WTC11 (cell line): Measurements from ENCODE around the gene PMS2. TPM values are rescaled to one million over a fixed set of nuclear protein-coding genes. Genes with fewer than 3 reads are reported as not detected.

Experiments
- ATAC-seq: fragments of 200-7000 bp; cut with Tn5 transposase; 2 replicates; pipeline ENCODE4 v1.10.0; 2021; ENCODE audit warnings: mild to moderate bottlenecking, moderate library complexity
- CTCF ChIA-PET: fragments of 300-600 bp; sonication (Branson Sonifier 250); formaldehyde crosslinking; loops from one replicate; lab custom pipeline; 2021; ENCODE audit warnings: antibody characterized with exemption; lab: Charles Lee
- POLR2A ChIA-PET: fragments of 350-600 bp; sonication (Branson Sonifier 250); formaldehyde crosslinking; loops from one replicate; lab custom pipeline; 2021; ENCODE audit warnings: antibody characterized with exemption; lab: Charles Lee
- DNase-seq: peaks from one replicate; pipeline ENCODE4 v3.0.0; 2021; ENCODE audit warnings: low spot score
- H3K27ac Mint-ChIP-seq: 2 replicates; pipeline ENCODE4 v1.8.0; 2021; ENCODE audit warnings: mixed read lengths
- H3K27me3 Mint-ChIP-seq: 2 replicates; pipeline ENCODE4 v1.8.0; 2021; ENCODE audit warnings: low read depth, mild to moderate bottlenecking, moderate library complexity, mixed read lengths
- H3K36me3 Mint-ChIP-seq: 2 replicates; pipeline ENCODE4 v1.8.0; 2021; ENCODE audit warnings: mixed read lengths
- H3K4me1 Mint-ChIP-seq: 2 replicates; pipeline ENCODE4 v1.8.0; 2022; ENCODE audit warnings: mixed read lengths
- H3K4me3 Mint-ChIP-seq: 2 replicates; pipeline ENCODE4 v1.8.0; 2021; ENCODE audit warnings: mild to moderate bottlenecking, moderate library complexity, mixed read lengths
- H3K9me3 Mint-ChIP-seq: 2 replicates; pipeline ENCODE4 v1.8.0; 2021; ENCODE audit warnings: mixed read lengths
- CREB1 ChIP-seq: sonication (generic); formaldehyde crosslinking; IDR thresholded peaks from 2 replicates; pipeline ENCODE4 v1.8.0; 2023; ENCODE audit warnings: mild to moderate bottlenecking, missing genetic modification reagents
- EMX1 ChIP-seq: fragments of 250-450 bp; sonication (Bioruptor Pico); IDR thresholded peaks from 2 replicates; pipeline ENCODE4 v1.8.0; 2021; ENCODE audit warnings: mild to moderate bottlenecking
- FOXP4 ChIP-seq: sonication (generic); formaldehyde crosslinking; IDR thresholded peaks from 2 replicates; pipeline ENCODE4 v1.8.0; 2022; ENCODE audit warnings: mild to moderate bottlenecking, missing genetic modification reagents
- GRHL2 ChIP-seq: fragments of 250-450 bp; sonication (Bioruptor Pico); IDR thresholded peaks from 2 replicates; pipeline ENCODE4 v1.8.0; 2022; ENCODE audit warnings: mild to moderate bottlenecking, moderate library complexity; ENCODE audit not compliant: insufficient replicate concordance, severe bottlenecking
- GTF2I ChIP-seq: fragments of 250-450 bp; sonication (Bioruptor Pico); conservative IDR thresholded peaks from 2 replicates; pipeline ENCODE4 v1.4.0; 2021; ENCODE audit warnings: mild to moderate bottlenecking
- JAZF1 ChIP-seq: fragments of 250-450 bp; sonication (Bioruptor Pico); IDR thresholded peaks from 2 replicates; pipeline ENCODE4 v1.9.0; 2021; ENCODE audit warnings: moderate library complexity, mild to moderate bottlenecking, inconsistent platforms
- MYBL2 ChIP-seq: sonication (generic); formaldehyde crosslinking; IDR thresholded peaks from 2 replicates; pipeline ENCODE4 v1.8.1; 2023; ENCODE audit warnings: mild to moderate bottlenecking, moderate library complexity, missing genetic modification reagents
- NFE2L1 ChIP-seq: sonication (generic); formaldehyde crosslinking; IDR thresholded peaks from 2 replicates; pipeline ENCODE4 v1.8.1; 2023; ENCODE audit warnings: missing genetic modification reagents
- NR2C2 ChIP-seq: sonication (generic); formaldehyde crosslinking; IDR thresholded peaks from 2 replicates; pipeline ENCODE4 v1.8.0; 2022; ENCODE audit warnings: mild to moderate bottlenecking, missing genetic modification reagents
- PRDM15 ChIP-seq: sonication (generic); formaldehyde crosslinking; IDR thresholded peaks from 2 replicates; pipeline ENCODE4 v1.8.0; 2022; ENCODE audit warnings: missing genetic modification reagents
- PRRX2 ChIP-seq: fragments of 250-450 bp; sonication (Bioruptor Pico); IDR thresholded peaks from 2 replicates; pipeline ENCODE4 v1.8.0; 2021; ENCODE audit warnings: mild to moderate bottlenecking
- RORB ChIP-seq: fragments of 250-450 bp; sonication (Bioruptor Pico); IDR thresholded peaks from 2 replicates; pipeline ENCODE4 v1.9.0; 2021; ENCODE audit warnings: mild to moderate bottlenecking
- TCF7 ChIP-seq: sonication (generic); formaldehyde crosslinking; IDR thresholded peaks from 2 replicates; pipeline ENCODE4 v1.8.0; 2022; ENCODE audit warnings: mild to moderate bottlenecking, low read depth, missing genetic modification reagents, moderate library complexity
- TEAD4 ChIP-seq: sonication (generic); formaldehyde crosslinking; IDR thresholded peaks from 2 replicates; pipeline ENCODE4 v1.8.0; 2022; ENCODE audit warnings: mild to moderate bottlenecking, missing genetic modification reagents
- ZBTB43 ChIP-seq: sonication (generic); formaldehyde crosslinking; IDR thresholded peaks from 2 replicates; pipeline ENCODE4 v1.8.1; 2023; ENCODE audit warnings: mild to moderate bottlenecking, missing genetic modification reagents
- ZNF121 ChIP-seq: sonication (generic); formaldehyde crosslinking; IDR thresholded peaks from 2 replicates; pipeline ENCODE4 v1.8.0; 2023; ENCODE audit warnings: missing genetic modification reagents
- ZNF317 ChIP-seq: sonication (generic); formaldehyde crosslinking; IDR thresholded peaks from 2 replicates; pipeline ENCODE4 v1.8.1; 2023; ENCODE audit warnings: low read depth, mild to moderate bottlenecking, moderate library complexity, missing genetic modification reagents, borderline replicate concordance
- ZNF423 ChIP-seq: fragments of 250-450 bp; sonication (Bioruptor Pico); IDR thresholded peaks from 2 replicates; pipeline ENCODE4 v2.1.2; 2022; ENCODE audit warnings: mild to moderate bottlenecking, moderate library complexity
- ZNF671 ChIP-seq: fragments of 250-450 bp; sonication (Bioruptor Pico); IDR thresholded peaks from 2 replicates; pipeline ENCODE4 v1.8.0; 2021; ENCODE audit warnings: mild to moderate bottlenecking
- total RNA-seq: library from RNA; stranded (reverse); gene quantifications from 3 replicates; pipeline ENCODE4 v1.2.3, GENCODE V29; 2021
- TF ChIP-seq, protein P1 (sequence below): sonication (generic); formaldehyde crosslinking; IDR thresholded peaks from 2 replicates; pipeline ENCODE4 v1.8.1; 2023; ENCODE audit warnings: mild to moderate bottlenecking, missing genetic modification reagents, borderline replicate concordance
- TF ChIP-seq, protein P2 (sequence below): fragments of 250-450 bp; sonication (Bioruptor Pico); IDR thresholded peaks from 2 replicates; pipeline ENCODE4 v1.9.0; 2021; ENCODE audit warnings: mild to moderate bottlenecking
- TF ChIP-seq, protein P3 (sequence below): sonication (generic); formaldehyde crosslinking; IDR thresholded peaks from 2 replicates; pipeline ENCODE4 v1.8.0; 2022; ENCODE audit warnings: mild to moderate bottlenecking, missing genetic modification reagents

Gene PMS2
- total RNA-seq, 1 experiment from 2014 or later: 14.6 TPM

DNA sequence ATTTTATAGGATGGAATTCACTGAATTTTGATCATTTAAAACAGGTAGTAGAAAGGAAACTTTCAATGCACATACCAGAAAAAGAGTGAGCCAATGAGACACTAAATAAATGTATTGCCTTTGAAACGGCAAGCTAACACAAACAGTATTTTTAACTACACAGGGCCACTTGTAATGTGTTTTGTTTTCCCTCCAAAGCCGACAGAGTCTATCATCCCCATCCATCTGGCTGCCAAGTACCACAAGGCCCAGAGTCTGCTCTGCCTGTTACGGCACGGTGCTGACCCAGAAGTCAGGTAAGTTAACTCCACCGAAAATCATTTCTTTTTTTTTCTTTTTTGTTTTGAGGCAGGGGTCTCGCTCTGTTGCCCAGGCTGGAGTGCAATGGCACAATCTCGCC, 23.8 kb upstream of the PMS2 start (continued):
- TF ChIP-seq GTF2I (CRISPR knock-in tag) (no peak), ZNF317 (no peak), GRHL2 (CRISPR knock-in tag) (no peak), FOXP4 (no peak), JAZF1 (CRISPR knock-in tag) (no peak)
- TF ChIP-seq, protein P1, sequence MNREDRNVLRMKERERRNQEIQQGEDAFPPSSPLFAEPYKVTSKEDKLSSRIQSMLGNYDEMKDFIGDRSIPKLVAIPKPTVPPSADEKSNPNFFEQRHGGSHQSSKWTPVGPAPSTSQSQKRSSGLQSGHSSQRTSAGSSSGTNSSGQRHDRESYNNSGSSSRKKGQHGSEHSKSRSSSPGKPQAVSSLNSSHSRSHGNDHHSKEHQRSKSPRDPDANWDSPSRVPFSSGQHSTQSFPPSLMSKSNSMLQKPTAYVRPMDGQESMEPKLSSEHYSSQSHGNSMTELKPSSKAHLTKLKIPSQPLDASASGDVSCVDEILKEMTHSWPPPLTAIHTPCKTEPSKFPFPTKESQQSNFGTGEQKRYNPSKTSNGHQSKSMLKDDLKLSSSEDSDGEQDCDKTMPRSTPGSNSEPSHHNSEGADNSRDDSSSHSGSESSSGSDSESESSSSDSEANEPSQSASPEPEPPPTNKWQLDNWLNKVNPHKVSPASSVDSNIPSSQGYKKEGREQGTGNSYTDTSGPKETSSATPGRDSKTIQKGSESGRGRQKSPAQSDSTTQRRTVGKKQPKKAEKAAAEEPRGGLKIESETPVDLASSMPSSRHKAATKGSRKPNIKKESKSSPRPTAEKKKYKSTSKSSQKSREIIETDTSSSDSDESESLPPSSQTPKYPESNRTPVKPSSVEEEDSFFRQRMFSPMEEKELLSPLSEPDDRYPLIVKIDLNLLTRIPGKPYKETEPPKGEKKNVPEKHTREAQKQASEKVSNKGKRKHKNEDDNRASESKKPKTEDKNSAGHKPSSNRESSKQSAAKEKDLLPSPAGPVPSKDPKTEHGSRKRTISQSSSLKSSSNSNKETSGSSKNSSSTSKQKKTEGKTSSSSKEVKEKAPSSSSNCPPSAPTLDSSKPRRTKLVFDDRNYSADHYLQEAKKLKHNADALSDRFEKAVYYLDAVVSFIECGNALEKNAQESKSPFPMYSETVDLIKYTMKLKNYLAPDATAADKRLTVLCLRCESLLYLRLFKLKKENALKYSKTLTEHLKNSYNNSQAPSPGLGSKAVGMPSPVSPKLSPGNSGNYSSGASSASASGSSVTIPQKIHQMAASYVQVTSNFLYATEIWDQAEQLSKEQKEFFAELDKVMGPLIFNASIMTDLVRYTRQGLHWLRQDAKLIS (CRISPR knock-in tag): no peak

DNA sequence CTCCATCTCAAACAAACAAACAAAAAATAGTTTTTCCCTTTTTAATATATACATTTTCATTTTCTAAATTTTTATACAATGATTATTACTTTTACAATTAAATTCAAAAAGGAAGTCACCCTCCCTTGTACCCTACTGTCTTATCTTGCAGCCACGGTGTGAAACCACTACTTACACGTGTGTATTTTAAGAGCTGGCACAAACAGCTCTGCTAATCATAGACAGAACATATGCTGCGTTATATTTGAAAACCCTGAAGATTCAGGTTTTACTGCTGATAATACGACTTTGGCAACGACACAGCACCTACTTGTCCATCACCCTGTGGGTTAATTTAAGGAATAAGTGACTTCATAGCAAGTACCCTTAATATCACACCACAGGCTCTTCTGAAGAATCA, 23.3 kb upstream of the PMS2 start:
- DNase-seq (no peak), ATAC-seq (no peak)
- Mint-ChIP-seq H3K27me3 (no peaks in the 10 kb centered on the region), H3K27ac (no peak overlapping the region), H3K9me3 (no peaks in the 10 kb centered on the region), H3K4me1 (no peaks in the 10 kb centered on the region), H3K4me3 (no peak overlapping the region), H3K36me3 (peaks cover 63% of the 10 kb centered on the region)
- POLR2A ChIA-PET: no interaction called here
- no peak for TF ChIP-seq ZBTB43 (CRISPR knock-in tag)
- TF ChIP-seq RORB (CRISPR knock-in tag): no peak
- no peak for TF ChIP-seq TEAD4 (CRISPR knock-in tag)
- no peak for TF ChIP-seq ZNF423 (CRISPR knock-in tag)
- TF ChIP-seq PRDM15 (CRISPR knock-in tag): no peak
- TF ChIP-seq MYBL2 (CRISPR knock-in tag): no peak
- no peak for TF ChIP-seq ZNF671 (CRISPR knock-in tag)
- TF ChIP-seq NR2C2 (CRISPR knock-in tag): no peak
- no peak for TF ChIP-seq EMX1 (CRISPR knock-in tag)
- TF ChIP-seq, protein P2, sequence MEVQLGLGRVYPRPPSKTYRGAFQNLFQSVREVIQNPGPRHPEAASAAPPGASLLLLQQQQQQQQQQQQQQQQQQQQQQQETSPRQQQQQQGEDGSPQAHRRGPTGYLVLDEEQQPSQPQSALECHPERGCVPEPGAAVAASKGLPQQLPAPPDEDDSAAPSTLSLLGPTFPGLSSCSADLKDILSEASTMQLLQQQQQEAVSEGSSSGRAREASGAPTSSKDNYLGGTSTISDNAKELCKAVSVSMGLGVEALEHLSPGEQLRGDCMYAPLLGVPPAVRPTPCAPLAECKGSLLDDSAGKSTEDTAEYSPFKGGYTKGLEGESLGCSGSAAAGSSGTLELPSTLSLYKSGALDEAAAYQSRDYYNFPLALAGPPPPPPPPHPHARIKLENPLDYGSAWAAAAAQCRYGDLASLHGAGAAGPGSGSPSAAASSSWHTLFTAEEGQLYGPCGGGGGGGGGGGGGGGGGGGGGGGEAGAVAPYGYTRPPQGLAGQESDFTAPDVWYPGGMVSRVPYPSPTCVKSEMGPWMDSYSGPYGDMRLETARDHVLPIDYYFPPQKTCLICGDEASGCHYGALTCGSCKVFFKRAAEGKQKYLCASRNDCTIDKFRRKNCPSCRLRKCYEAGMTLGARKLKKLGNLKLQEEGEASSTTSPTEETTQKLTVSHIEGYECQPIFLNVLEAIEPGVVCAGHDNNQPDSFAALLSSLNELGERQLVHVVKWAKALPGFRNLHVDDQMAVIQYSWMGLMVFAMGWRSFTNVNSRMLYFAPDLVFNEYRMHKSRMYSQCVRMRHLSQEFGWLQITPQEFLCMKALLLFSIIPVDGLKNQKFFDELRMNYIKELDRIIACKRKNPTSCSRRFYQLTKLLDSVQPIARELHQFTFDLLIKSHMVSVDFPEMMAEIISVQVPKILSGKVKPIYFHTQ (CRISPR knock-in tag): no peak
- TF ChIP-seq, protein P3, sequence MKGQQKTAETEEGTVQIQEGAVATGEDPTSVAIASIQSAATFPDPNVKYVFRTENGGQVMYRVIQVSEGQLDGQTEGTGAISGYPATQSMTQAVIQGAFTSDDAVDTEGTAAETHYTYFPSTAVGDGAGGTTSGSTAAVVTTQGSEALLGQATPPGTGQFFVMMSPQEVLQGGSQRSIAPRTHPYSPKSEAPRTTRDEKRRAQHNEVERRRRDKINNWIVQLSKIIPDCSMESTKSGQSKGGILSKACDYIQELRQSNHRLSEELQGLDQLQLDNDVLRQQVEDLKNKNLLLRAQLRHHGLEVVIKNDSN (CRISPR knock-in tag): no peak
- TF ChIP-seq TCF7 (CRISPR knock-in tag): no peak
- TF ChIP-seq PRRX2 (CRISPR knock-in tag): no peak
- no peak for TF ChIP-seq NFE2L1 (CRISPR knock-in tag)
- no peak for TF ChIP-seq ZNF121 (CRISPR knock-in tag)
- no peak for TF ChIP-seq CREB1 (CRISPR knock-in tag)
- CTCF ChIA-PET: interaction anchor here (1.4 kb wide), 1 partner anchor 175 kb away, joined by 3 read pairs; no protein-coding TSS in a partner anchor
